NCI-H446 treated with DMSO at 0.1 percent for 48 hours (cell line): Measurements from ENCODE around the gene XXYLT1.
A peak's percentile ranks its signal among the peaks of the same experiment; 100 is the strongest.
"Not testable (repeated sequence)": the region's sequence is repeated elsewhere in the genome, so short reads cannot be mapped to it uniquely, and the experiment has no call there.

Experiments
- DNase-seq: peaks from one replicate; lab custom pipeline; 2025; lab: John Stamatoyannopoulos, UW

XXYLT1 gene

GRCh38 chr3:195112361-195112791, 158.6 kb downstream of the XXYLT1 start:
- DNase-seq = no peak

GRCh38 chr3:195111766-195112165, 159.2 kb downstream of the XXYLT1 start:
- no peak for DNase-seq

DNA sequence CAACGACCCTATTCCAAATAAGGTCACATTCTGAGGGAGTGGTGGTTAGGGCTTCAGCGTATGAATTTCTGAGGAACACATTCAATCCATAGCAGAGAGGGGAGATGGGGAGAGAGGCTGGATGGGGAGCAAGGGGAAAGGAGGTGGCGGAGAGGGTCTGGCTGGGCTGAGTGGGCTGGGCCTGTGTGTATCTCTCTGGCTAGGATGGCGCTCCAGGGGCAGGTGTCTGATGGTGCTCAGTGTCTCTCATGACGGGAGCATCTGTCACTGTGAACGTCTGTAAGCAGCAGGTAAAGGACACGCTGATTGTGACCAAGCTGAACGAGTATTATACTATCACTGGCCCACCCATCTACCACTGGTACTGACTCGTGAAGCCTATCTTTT, 159.6 kb downstream of the XXYLT1 start:
- DNase-seq = no peak

GRCh38 chr3:195110647-195111318, 160.2 kb downstream of the XXYLT1 start:
- no peak for DNase-seq

DNA sequence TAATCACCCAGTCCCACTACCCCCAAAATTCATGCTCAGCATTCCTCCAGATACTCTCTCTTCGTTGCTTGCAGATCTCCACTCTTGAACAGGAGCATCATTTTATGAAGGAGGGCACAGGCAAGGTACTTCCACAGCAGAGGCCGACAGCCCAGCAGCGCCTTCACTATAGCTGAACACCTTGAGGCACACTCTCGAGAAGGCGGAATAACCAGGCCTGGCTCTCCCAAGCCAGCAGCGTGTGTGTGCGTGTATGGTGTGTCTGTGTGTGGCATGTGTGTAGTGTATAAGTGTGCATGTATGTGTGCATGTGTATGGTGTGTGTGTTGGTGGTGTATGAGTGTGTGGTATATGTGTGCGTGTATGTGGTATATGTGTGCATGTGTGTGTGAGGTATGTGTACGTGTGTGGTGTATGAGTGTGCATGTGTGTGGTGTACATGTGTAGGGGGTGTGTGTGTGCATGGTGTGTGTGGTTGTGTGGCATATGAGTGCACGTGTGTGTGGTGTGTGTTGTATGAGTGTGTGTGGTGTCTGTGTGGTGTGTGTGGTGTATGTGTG, 161.8 kb downstream of the XXYLT1 start:
- no peak for DNase-seq

DNA sequence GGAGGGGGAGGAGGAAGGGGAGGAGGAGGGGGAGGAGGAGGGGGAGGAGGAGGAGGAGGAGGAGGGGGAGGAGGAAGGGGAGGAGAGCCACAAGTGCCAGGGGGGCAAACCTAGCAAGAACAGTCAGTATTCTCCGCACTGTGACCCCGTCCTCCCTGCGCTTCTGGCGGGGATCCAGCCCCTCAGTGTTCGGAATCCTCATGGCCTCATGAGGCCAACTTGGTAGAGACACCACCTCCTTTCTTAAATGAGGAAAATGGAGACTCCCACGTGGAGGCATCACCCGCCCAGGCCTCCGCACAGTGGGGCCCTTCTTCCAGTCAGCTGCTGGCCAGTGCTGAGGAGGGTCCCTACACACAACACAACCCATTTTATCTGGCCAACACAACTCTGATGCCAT, 163.4 kb downstream of the XXYLT1 start:
- no peak for DNase-seq

GRCh38 chr3:195107031-195107430, 163.9 kb downstream of the XXYLT1 start:
- DNase-seq = not testable (repeated sequence)

DNA sequence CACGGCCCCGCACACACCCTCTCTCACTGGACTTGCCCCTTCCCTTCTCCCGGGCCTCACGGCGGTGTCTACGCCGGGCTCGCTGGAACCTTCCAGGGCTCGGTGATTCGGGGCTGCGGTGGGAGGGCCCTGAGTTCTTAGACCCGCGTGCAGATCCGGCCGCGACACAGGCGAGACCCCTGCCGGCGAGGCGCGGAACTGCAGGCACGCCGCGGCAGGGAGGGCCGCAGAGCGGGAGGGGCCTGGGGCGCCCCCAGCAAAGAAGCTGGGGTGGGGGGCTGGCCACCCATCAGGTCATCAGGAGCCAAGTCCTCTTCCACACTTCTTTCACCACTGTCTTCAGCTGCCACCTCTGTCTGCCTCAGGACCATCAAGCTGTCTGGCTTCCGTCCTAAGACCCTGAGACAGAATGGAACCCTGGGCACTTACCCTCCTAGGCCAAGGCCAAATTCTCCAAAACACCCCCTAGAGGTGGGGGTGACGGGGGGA, 164.5 kb downstream of the XXYLT1 start:
- DNase-seq = no peak

DNA sequence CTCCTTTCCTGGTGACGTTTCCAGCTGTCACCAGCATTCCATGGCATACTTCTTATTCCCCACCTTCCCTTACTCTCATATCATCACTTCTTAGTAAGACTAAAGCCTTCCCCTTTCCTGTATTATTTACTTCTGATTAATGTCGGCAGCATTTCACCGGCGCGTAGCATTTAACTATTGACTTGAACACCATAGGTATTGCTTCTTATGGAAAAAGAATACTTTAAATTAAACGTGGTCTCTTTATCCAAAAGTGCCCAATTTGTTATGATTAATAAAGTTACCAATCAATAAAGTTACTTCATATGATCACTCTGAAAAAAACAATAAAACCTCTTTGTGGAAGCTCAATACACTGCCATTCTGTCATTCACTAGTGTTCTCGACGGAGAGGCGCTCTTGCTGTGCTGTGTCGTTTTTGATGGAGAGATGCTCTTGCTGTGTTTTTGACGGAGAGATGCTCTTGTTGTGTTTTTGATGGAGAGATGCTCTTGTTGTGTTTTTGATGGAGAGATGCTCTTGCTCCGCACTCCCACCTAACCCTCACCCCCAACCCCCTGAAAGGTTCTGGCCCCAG, 165.0 kb downstream of the XXYLT1 start:
- no peak for DNase-seq

- no peak for DNase-seq
Measured at GRCh38 chr3:195105389-195105788, 165.6 kb downstream of the XXYLT1 start.

DNA sequence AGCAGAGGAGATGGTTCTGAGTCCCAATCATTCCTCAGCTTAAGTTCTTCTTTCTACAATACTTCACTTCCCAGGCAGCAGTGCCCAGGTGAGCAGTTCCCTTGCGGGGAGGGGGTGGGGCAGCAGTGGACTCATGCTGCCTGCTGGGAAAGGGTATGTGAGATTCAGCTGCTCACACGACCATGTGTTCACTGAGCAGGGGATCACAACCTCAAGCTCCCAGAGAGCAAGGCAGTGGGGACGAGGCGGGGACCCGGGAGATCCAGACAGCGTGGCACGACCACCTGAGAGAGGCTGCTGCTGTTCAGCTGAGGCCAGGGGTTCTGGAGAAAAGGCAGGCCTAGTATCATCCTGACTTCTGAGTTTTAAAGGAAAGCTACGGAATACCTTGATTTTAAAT, 166.6 kb downstream of the XXYLT1 start:
- DNase-seq = no peak

GRCh38 chr3:195103623-195104022, 167.3 kb downstream of the XXYLT1 start:
- DNase-seq = no peak

DNA sequence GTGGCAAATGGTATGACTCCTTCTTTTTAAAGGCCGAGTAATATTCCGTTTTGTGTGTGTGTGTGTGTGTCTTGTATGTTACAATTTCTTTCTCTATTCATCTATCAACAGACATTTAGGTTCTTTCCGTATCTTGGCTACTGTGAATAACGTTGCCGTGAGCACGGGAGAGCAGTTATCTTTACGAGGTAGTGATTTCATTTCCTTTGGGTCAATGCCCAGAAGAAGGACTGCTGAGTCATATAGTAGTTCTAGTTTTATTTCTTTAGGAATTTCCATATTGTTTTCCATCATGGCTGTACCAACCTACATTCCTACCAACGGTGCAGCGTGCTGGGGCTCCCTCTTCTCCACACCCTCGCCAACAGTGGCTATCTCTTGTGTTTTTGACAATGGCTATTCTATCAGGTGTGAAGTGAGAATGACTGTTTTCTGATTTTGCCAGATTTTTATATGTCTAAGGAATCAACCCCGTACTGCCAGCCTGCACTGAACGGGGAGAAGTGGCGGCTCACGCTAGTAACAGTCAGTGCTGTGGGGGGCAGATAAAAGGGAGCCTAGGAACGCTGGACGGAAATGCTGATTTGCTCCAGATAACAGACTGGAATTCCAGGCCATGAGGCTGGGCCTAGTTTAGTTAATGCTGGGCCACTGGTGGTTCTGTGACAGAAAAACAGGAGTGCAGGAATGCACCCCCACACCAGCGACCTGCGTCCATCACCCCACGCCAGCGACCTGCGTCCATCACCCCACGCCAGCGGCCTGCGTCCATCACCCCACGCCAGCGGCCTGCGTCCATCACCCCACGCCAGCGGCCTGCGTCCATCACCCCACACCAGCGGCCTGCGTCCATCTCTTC, 168.1 kb downstream of the XXYLT1 start:
- DNase-seq = no peak

GRCh38 chr3:195101927-195102608, 168.9 kb downstream of the XXYLT1 start:
- no peak for DNase-seq

GRCh38 chr3:195101001-195101583, 169.9 kb downstream of the XXYLT1 start:
- DNase-seq = peak; percentile 40

GRCh38 chr3:195099951-195100785, 170.8 kb downstream of the XXYLT1 start:
- no peak for DNase-seq

- no peak for DNase-seq
Measured at GRCh38 chr3:195098741-195099525, 172.0 kb downstream of the XXYLT1 start.

- no peak for DNase-seq
Measured at GRCh38 chr3:195097331-195098255, 173.4 kb downstream of the XXYLT1 start.
